ENCODE measurements around the gene CALHM2.

GRCh38 chr10:103451091-103451813 lies 918 bp downstream of the CALHM2 start:
- TF ChIP-seq POLR2AphosphoS5 (IDR thresholded peaks at IDR 0.05; ENCODE audit: low read depth, low read length) (no peak), TAF1 (IDR thresholded peaks at IDR 0.05; ENCODE audit: borderline replicate concordance, insufficient read depth, low read length) (peak; percentile 29; the same call in 1 of the 2 replicates), SIN3A (IDR thresholded peaks at IDR 0.05; ENCODE audit: borderline replicate concordance, insufficient read depth, low read length) (no peak), FOXP2 (optimal IDR thresholded peaks at IDR 0.05; ENCODE audit: borderline replicate concordance, extremely low read depth, extremely low read length, insufficient read depth) (peak; percentile 32)
- TF ChIP-seq, protein P1, sequence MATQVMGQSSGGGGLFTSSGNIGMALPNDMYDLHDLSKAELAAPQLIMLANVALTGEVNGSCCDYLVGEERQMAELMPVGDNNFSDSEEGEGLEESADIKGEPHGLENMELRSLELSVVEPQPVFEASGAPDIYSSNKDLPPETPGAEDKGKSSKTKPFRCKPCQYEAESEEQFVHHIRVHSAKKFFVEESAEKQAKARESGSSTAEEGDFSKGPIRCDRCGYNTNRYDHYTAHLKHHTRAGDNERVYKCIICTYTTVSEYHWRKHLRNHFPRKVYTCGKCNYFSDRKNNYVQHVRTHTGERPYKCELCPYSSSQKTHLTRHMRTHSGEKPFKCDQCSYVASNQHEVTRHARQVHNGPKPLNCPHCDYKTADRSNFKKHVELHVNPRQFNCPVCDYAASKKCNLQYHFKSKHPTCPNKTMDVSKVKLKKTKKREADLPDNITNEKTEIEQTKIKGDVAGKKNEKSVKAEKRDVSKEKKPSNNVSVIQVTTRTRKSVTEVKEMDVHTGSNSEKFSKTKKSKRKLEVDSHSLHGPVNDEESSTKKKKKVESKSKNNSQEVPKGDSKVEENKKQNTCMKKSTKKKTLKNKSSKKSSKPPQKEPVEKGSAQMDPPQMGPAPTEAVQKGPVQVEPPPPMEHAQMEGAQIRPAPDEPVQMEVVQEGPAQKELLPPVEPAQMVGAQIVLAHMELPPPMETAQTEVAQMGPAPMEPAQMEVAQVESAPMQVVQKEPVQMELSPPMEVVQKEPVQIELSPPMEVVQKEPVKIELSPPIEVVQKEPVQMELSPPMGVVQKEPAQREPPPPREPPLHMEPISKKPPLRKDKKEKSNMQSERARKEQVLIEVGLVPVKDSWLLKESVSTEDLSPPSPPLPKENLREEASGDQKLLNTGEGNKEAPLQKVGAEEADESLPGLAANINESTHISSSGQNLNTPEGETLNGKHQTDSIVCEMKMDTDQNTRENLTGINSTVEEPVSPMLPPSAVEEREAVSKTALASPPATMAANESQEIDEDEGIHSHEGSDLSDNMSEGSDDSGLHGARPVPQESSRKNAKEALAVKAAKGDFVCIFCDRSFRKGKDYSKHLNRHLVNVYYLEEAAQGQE (IDR thresholded peaks at IDR 0.05; ENCODE audit: insufficient read depth in 1 of 2, low read depth in 2 of 2, low read length in 2 of 2): no peak
